ENCODE data around the gene KCTD4. TPM values are rescaled to one million over a fixed set of nuclear protein-coding genes. Genes with fewer than 3 reads are reported as not detected.
"Not testable (repeated sequence)": the region's sequence is repeated elsewhere in the genome, so short reads cannot be mapped to it uniquely, and the experiment has no call there.

The KCTD4 gene
- total and polyA plus RNA-seq, 10 of the 15 experiments (the other 5 are each of a cell fraction or from before 2014, with no cell fraction given), result 0.09 TPM; not detected in 9

GRCh38 chr13:45249662-45250061 lies 48.8 kb upstream of the KCTD4 start:
- BruUV-seq (replicated peaks), result no TSS peak
- Histone ChIP-seq H3K36me3 (ENCODE audit: control insufficient read depth in 2 of 2, insufficient read depth in 2 of 2, low read length in 1 of 2) (no peaks in the 10 kb centered on the region; a peak in 1 of 4 replicates), H3K4me1 (ENCODE audit: control insufficient read depth, insufficient read depth, low read length) (no peaks in the 10 kb centered on the region), H3K27ac (ENCODE audit: control insufficient read depth, insufficient read depth) (no peak overlapping the region), H4K20me1 (ENCODE audit: control insufficient read depth, insufficient read depth) (no peaks in the 10 kb centered on the region), H3K9me3 (replicated peaks; ENCODE audit: control insufficient read depth, insufficient read depth, low read length) (no peaks in the 10 kb centered on the region), H3K9ac (ENCODE audit: control insufficient read depth, insufficient read depth, low read length) (no peak overlapping the region), H3K79me2 (ENCODE audit: control insufficient read depth, insufficient read depth, low read length) (no peaks in the 10 kb centered on the region), H3K4me3 (no peak overlapping the region), H2AFZ (ENCODE audit: control insufficient read depth, low read depth, low read length) (no peak overlapping the region), H3K4me2 (ENCODE audit: control insufficient read depth, insufficient read depth) (no peak overlapping the region), H3K27me3 (replicated peaks in 1 of 2; ENCODE audit: control insufficient read depth in 2 of 2, insufficient read depth in 2 of 2, low read length in 1 of 2) (no peaks in the 10 kb centered on the region)
- ChIA-PET POLR2A (interaction anchor here (0.6 to 0.7 kb wide), 2 partner anchors 27 to 121 kb away, joined by 4 read pairs; no protein-coding TSS in a partner anchor), SMC1A (ENCODE audit: uncharacterized antibody, unreplicated experiment) (interaction anchor here (0.9 kb wide), 1 partner anchor 13 kb away, joined by 3 read pairs; no protein-coding TSS in a partner anchor), RAD21 (ENCODE audit: unreplicated experiment) (no interaction called here), CTCF (interaction anchor here (1.3 kb wide), 3 partner anchors 19 to 102 kb away, joined by 3 read pairs; no protein-coding TSS in a partner anchor)
- intact Hi-C loops (cut with micrococcal nuclease; ENCODE audit: unreplicated experiment) (no loop called here), in situ Hi-C loops (cut with MboI) (no loop called here)
- ATAC-seq (no peak), FAIRE-seq (no peak), DNase-seq (ENCODE audit: low read depth, low spot score) (no peak)
- no peak for TF ChIP-seq USF2 (IDR thresholded peaks at IDR 0.05; ENCODE audit: borderline replicate concordance, low read depth, low read length)
- no peak for TF ChIP-seq FOXM1 (IDR thresholded peaks at IDR 0.05; ENCODE audit: low read depth, low read length)
- TF ChIP-seq SIX5 (IDR thresholded peaks at IDR 0.05; ENCODE audit: low read depth, low read length, severe bottlenecking), result no peak
- no peak for TF ChIP-seq ATF2 (IDR thresholded peaks at IDR 0.05; ENCODE audit: low read length)
- TF ChIP-seq GATAD2B (conservative IDR thresholded peaks at IDR 0.05; ENCODE audit: low read depth), result no peak
- TF ChIP-seq E2F4 (IDR thresholded peaks at IDR 0.05; ENCODE audit: low read depth, low read length), result no peak
- 98% methylated on average over 3 of the region's 3 CpGs for WGBS (ENCODE audit: insufficient coverage, insufficient replicate concordance, low lambda C conversion rate, missing lambda C conversion rate)

- RAD21 ChIA-PET (ENCODE audit: unreplicated experiment), result interaction anchor here (0.6 to 1.1 kb wide), 2 partner anchors 10 to 26 kb away, joined by 3 to 5 read pairs; no protein-coding TSS in a partner anchor
- POLR2A ChIA-PET, result not testable (repeated sequence)
Observed at GRCh38 chr13:45244736-45245135, 43.9 kb upstream of the KCTD4 start.

More at GRCh38 chr13:45244736-45245135, 43.9 kb upstream of the KCTD4 start:
- in situ Hi-C loops (cut with MboI); intact Hi-C loops (cut with micrococcal nuclease; ENCODE audit: unreplicated experiment); H2AFZ ChIP-seq (ENCODE audit: control insufficient read depth, low read depth, low read length); H3K4me3 ChIP-seq; H3K4me2 ChIP-seq (ENCODE audit: control insufficient read depth, insufficient read depth); BruUV-seq (replicated peaks); H3K36me3 ChIP-seq (ENCODE audit: control insufficient read depth in 2 of 2, insufficient read depth in 2 of 2, low read length in 1 of 2); FAIRE-seq; ATAC-seq; H4K20me1 ChIP-seq (ENCODE audit: control insufficient read depth, insufficient read depth); H3K4me1 ChIP-seq (ENCODE audit: control insufficient read depth, insufficient read depth, low read length); H3K9ac ChIP-seq (ENCODE audit: control insufficient read depth, insufficient read depth, low read length); H3K27ac ChIP-seq (ENCODE audit: control insufficient read depth, insufficient read depth); DNase-seq (ENCODE audit: low read depth, low spot score); H3K9me3 ChIP-seq (replicated peaks; ENCODE audit: control insufficient read depth, insufficient read depth, low read length); H3K27me3 ChIP-seq (replicated peaks in 1 of 2; ENCODE audit: control insufficient read depth in 2 of 2, insufficient read depth in 2 of 2, low read length in 1 of 2); H3K79me2 ChIP-seq (ENCODE audit: control insufficient read depth, insufficient read depth, low read length): not testable (repeated sequence)
- ChIA-PET SMC1A (ENCODE audit: uncharacterized antibody, unreplicated experiment) (interaction anchor here (1.4 to 1.5 kb wide), 2 partner anchors 11 to 12 kb away, joined by 4 read pairs; no protein-coding TSS in a partner anchor), CTCF (interaction anchor here (1.1 to 1.4 kb wide), 2 partner anchors 36 to 198 kb away, joined by 3 read pairs; no protein-coding TSS in a partner anchor)
- 97% methylated on average over 7 of the region's 7 CpGs for WGBS (ENCODE audit: insufficient coverage, insufficient replicate concordance, low lambda C conversion rate, missing lambda C conversion rate)

All from GM12878 (cell line).